GM18858 (cell line): ENCODE results near the gene CASP8.
A peak's percentile ranks its signal among the peaks of the same experiment; 100 is the strongest.

ENCODE experiments used
- ATAC-seq: cut with Tn5 transposase; IDR thresholded peaks from one replicate; pipeline ENCODE4 v1.9.1; 2021; ENCODE audit not compliant: unreplicated experiment

Gene CASP8

DNA sequence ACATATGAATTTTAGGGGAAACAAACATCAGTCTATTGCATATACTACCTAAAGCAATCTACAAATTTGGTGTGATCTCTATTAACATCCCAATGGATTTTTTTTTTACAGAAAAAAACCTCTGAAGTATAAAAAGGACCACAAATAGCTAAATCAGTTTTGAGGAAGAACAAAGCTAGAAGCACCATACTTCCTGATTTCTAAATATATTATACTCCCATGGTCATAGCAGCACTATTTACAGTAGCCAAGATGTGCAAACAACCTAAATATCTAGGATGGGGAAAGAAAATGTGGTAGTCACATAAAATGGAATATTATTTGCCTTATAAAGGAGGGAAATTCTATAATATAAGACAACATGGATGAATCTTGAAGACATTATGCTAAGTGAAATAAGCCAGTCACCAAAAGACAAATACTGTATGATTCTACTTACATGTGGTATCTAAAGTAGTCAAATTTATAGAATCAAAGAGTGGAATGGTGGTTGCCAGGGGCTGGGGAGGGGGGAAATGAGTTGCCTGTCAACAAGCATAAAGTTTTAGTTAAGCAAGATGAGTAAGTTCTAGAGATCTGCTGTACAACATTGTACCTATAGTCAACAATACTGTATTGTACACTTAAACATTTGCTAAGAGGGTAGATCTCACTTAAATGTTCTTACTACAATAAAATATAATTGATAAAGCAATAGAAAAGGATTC lies 17.6 kb upstream of the CASP8 start:
- no peak for ATAC-seq

DNA sequence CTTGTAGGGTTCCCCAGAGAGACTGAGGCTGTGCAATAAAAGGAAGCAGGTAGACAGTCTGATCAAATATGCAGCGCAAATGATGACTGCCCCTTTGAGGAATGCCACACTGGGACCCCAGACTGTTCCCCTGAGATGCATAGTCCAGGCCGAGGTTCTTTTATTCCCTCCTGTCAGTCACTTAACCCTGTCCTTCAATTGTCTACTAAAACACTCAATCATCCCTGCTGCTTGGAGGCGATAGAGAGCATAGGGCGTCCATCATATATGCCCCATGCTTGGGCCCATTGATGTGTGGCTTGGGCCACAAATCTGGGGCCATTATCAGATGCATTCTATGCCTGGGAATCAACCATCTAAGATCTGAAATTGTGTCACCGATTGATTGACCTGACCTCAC lies 15.5 kb upstream of the CASP8 start:
- ATAC-seq = no peak

DNA sequence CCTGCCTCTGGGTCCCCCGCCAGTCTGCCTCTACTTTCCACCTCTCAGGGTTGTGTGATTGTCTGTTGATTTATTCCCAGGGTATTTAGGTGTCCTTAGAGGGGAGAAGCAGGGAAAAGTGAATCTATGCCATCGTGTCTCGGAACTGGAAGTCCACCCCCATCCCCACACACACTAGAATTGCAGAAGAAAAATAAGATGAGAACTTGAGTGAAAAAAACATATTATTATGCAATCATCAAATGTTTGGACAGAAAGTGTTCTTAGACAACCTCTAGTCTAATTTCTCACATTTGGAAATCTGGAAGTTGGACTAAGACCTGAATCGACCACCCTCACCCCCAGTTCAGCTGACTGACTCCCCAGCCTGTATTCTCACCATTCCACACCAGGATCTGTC lies 14.1 kb upstream of the CASP8 start:
- no peak for ATAC-seq

DNA sequence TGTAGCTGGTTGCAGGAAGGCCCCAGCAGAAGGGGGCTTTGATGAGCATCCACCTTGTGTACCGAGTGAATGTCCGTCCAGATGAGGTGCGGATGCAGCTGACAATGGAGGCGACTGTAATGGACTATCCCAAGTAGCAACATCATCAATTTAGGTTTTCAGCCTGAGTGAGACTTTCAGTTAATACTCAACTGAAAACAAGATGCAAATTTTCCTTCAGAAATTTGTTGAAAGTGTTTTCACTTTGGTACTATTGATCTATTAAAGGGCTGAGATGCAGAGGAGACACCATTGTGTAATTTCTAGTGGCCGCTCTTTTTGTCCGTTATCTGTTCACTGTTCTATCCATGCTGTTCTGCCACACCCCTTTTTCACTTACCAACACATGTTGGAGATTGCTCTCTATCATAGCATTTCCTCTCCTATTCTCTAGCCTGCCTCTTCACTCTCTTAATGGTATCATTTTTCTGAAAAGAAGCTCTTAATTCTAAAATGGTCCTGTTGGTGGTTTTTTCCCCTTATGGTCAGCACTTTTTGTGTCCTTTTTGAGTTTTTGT lies 12.0 kb upstream of the CASP8 start:
- ATAC-seq = no peak

DNA sequence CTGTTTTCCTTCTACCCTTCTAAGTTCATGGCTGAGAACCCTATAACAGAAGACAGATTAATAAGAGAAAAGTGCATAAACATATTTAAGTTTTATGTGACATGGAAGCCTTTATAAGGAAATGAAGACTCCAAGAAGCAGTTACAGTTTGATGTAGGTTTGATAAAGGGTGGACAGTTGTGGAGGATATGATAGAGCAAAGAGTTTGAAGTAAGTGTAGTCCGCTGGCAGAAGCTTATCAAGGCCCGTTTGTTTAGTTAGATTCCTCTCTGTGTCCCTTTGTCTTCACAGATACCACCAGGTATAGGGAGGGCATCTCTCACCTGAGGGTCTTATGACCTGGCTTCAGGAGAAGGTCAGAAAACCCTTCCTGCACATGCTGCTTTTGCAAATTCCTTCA lies 10.4 kb upstream of the CASP8 start:
- ATAC-seq = no peak

DNA sequence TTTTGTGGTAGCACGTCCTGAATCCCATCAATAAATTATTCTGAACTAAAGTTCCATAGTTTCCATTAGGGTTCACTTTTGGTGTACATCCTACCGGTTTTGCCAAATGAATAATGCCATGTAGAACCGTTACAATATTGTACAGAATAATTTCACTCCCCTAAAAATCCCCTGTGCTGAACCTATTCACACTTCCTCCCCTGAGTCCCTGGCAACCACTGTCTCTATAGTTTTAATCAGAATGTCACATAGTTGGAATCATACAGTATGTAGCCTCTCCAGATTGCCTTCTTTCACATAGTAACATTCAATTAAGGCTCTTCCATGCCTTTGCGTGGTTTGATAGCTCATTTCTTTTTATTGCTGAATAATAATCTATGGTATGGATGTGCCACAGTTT lies 9.6 kb upstream of the CASP8 start:
- ATAC-seq = no peak

DNA sequence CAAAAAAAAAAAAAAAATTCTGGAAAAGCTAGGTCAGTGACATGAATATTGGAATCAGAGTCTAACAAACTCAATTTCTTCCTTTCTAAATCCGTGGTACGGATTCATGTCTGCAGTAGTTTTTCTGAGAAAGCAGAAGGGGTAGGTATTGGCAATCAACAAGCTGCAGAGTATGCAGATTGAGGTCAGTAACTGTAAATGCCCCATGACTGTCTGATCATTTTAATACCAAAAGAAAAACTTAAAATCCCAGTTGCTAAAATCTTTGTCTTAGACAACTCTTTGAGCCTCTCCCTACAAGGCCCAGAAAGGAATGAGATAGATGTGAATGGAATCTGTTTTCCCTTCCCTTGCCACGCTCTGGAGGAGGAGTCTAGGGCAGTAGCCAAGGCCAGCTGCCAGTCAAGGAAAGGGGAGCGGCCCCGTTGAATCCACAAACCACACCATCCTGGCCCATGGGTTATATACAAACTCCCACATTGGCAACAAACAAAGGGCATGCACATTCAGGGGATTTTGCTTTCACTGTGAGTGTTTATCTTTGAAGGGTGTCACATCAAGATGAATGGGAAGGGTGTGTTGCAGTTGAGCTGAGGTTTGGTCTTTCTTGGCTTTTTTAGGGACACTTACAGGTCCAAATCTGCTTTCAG lies 6.1 kb upstream of the CASP8 start:
- ATAC-seq = no peak

DNA sequence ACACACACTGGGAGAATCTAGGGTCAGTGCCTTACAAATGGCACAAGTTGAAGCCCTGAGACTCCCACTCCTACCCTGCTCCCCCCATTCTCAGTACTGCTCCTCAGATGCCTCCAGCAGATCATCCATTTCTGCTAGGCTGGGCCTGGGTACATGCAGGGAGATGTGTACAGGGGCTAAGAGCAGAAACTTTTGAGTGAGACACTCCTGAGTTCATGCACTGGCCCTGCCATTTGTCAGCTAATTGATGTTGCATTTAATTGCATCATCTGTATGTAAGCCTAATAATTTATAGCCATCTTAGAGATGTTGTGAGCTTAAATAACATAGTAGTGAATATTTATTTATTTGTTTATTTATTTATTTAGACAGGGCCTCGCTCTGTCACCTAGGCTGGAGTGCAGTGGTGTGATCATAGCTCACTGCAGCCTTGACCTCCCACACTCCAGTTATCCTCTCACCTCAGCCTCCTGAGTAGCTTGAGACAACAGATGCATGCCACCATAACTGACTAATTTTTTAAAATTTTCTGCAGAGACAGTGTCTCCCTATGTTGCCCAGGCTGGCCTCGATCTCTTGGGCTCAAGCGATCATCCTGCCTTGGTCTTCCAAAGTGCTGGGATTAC lies 4.8 kb upstream of the CASP8 start:
- ATAC-seq = no peak

DNA sequence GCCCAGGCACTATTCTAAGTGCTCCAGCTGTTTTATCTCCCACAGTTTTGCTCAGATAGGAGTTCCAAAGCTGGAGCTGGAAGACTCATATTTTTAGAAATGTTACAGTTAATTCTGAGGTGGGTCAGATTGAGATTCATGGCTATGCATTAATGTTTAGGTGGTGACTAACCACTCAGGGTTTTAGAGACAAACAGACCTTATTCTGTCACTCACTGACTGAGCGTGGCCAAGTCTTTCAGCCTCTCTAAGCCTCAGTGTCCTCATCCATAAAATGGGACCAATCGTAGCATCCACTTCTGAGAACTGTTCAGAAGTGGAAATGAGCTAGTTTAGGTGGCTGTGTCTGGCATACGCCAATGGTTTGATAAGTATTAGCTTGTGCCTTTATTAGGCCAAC lies 4.3 kb upstream of the CASP8 start:
- no peak for ATAC-seq

DNA sequence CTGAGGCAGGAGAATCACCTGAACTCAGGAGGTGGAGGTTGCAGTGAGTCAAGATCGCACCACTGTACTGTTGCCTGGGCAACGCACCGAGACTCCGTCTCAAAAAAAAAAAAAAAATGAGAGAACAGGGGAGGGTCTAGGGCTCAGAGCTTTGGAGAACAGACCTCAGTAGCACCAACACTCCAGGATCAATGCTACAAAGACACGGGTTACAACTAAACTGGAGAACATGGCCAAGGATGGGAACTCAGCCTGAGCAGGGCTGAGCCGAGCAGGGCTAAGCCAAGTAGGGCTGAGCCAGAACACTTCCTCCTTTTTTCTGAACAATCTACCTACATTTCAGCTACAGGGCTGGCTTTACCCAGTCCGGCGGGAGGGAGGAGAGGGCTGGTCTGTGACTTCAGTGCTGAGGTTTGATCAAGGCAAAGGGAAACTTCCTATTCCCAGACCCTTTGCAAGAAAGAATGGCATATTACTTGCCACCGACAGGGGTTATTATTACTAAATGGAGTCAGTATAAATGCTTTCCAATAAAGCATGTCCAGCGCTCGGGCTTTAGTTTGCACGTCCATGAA lies 2.9 kb upstream of the CASP8 start:
- peak; percentile 28 for ATAC-seq

DNA sequence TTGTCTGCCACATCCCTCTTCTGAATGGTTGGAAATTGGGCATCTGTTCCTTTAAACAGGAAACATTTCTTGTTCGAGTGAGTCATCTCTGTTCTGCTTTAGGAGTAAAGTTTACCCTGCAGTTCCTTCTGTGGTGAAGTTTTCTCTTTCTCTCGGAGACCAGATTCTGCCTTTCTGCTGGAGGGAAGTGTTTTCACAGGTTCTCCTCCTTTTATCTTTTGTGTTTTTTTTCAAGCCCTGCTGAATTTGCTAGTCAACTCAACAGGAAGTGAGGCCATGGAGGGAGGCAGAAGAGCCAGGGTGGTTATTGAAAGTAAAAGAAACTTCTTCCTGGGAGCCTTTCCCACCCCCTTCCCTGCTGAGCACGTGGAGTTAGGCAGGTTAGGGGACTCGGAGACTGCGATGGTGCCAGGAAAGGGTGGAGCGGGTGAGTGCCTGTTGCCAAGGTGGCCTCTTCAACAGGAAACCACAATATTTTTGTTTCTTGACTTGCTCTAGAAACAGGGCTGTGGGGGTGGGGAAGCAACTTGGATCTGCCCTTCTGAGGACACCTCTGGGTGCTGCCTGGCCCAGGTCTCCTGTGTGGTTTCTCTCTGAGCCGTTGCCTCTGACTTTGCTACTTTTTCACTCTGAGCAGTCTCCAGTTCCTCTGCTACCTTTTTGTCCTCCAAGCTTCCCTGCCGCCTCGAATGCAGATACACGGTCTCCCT lies 2.2 kb upstream of the CASP8 start:
- ATAC-seq = peak; percentile 63

DNA sequence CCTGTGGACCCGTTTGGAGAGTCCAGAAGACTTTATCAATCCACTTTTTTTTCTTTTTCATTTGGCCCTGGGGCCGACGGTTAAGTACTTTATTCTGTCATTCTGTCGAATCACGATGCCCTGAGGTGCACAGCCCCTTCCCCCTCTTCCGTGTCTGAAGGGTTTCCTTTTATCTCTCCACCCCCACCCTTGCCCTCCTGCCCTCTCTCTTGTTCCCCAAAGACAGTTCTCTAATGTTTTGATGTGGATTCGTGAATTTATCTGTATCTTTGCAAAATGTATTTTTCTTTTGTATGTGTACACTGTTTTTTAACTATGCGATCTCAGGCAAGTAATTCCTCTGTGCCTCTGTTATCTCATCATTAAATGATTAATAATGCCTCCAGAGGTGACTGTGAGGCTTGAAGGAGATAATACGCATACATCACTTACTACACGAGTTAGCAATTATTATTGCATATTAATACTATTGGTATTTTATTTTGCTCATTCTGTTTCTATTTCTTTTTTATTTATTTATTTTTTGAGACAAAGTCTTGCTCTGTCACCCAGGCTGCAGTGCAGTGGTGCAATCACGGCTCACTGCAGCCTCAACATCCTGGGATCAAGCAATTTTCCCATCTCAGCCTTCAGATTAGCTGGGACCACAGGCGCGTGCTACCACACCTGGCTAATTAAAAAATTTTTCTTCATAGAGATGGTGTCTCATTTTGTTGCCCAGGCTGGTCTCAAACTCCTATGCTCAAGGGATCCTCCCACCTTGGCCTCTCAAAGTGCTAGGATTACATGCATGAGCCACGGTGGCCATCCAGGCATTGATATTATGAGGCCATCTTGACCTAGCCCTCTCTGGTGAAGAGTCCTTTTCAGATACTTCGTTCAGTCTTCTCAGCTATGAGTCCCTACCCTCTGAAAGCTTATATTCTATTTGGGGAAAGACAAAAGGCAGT lies 1.4 kb upstream of the CASP8 start:
- no peak for ATAC-seq

DNA sequence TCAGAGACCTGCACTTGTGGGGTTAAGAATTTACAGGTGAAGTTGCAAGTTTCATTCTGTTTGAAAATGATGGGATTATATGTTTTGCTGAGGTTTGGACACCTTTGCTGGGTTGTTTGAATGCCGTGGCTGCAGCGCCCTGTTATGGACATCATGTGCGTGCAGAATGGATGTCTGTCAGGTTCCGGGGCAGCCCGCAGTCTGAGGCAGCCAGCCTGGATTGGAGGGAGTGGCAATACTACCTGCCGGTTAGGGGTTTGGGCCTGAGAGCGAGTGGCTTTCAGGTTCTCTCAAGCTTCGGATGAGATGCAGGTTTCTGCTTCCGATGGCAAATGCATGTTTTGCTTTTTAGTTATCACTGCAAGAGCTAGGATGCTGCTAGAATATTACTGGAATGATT lies 1.1 kb downstream of the CASP8 start:
- ATAC-seq = no peak

DNA sequence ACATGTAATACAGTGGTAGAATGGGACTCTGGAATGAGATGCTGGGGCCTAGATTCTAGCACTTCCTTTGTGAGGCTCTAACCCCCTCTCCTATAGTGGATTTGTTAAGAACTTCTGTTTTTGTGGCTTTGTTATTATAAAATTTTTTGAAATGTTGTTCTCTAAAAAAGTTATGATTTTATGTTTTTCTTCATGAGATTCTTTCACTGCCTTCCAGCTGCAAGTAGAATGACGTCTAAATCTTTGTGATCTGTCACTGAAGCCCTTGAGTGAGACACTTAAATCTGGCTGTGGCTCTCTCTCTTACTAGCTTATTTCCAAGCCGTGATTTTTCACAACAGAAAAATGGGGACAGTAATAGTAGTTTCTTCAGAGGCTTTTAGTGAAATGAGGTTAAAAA lies 1.6 kb downstream of the CASP8 start:
- ATAC-seq = no peak

DNA sequence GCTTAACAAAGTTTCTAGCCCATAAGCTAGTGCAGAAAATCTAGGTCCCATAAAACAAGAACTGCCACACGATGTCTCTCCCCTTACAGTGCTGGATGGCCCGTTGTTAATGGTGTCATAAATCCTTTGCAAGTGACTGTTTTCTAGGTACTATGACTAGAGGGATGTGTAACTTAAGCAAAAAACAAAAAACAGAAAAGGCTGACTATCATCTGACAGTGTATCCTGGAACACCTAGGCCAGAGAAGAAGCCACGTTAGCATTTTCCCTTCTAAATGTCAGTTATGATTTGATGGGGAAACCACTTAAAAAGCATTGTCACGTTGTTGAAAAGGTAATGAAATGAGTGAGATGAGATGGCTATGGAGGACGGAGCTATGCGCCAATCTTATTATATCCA lies 2.4 kb downstream of the CASP8 start:
- ATAC-seq = no peak

DNA sequence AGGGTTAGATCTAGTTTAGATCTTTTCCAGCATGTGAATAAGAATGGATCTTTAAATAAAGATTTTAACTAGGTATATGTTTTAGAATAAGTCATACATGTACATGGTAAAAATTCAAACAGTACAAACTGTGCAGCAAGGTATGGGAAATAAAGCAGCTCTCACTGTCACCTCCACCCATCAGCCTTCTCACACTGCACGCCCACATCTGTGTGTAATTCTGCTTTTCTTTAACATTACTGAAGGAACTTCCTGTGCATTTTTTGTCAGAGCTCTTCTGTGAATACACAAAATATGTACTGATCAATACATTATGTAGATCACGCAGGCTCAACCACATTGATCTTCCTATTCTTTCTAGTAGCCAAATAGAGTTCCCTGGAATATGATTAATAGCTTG lies 3.4 kb downstream of the CASP8 start:
- no peak for ATAC-seq

DNA sequence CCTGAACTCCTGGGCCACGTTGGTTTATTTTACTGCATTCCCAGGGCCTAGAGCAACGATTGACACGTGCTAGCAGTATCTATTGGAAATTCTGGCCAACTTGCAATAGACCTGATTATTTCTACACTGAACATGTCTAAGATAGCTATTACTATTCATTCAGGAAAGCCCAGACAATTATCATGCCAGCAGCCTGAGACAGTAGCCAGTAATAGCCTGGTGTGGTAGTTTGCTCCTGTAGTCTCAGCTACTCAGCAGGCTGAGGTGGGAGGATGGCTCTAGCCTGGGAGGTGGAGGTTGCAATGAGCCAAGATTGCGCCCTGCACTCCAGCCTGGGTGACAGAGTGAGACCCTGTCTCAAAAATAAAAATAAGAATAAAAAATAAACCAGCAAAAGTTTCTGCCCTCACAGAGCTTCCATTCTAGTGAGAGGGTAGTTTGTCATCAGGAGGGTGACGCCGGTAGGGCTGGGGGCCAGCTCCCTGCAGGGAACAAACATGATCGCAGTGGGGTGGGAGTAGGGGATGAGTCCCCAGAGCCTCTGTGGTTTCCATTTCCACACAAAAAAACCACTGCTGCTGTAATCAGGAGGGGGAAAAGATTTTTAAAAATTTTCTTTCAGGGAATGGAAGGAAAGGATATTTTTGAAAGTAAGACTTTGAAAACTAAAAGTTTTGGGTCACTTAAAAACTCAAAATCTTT lies 4.3 kb downstream of the CASP8 start:
- no peak for ATAC-seq

DNA sequence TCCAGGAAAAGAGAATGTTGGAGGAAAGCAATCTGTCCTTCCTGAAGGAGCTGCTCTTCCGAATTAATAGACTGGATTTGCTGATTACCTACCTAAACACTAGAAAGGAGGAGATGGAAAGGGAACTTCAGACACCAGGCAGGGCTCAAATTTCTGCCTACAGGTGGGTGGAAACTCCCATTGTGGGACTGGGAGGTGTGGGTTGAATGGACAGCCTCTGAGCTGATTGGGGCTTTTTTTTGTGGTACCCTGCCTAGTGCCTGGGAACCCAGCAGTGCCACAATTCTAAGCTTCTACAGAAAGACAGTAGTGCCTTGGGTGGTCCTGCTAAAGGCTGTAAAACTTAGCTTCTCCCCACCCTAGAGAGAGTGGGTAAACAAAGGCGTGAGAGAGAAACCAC lies 6.3 kb downstream of the CASP8 start:
- no peak for ATAC-seq

DNA sequence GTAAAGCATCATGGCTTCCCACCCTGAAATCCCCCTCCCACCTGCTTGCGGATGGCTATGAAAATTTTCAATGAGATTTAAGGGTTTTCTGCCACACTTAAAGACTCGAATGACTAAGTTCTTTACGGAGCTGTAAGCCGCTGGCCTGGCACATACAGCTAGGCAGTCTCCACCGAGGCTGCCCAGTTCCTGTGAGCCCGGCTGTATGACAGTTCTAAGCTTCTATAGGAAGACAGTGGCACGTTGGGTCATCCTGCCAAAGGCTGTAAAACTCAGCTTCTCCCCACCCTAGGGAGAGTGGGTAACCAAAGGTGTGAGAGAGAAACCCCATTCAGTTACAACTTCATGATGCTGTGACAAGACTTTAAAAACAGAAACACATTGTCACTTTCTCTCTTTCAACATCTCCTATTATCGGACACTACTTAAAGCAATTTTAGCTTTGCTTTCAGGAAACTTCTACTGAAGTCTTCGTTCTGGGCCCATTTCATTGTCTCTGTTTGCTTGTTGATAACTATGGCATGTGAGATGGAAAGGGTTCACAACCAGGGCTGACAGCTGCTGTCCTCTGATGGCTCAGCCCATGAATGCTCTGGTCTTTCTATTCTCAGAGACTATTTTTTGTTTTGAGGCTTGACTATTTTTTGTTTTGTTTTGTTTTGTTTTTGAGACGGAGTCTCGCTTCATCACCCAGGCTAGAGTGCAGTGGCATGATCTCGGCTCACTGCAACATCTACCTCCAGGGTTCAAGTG lies 7.1 kb downstream of the CASP8 start:
- no peak for ATAC-seq
